ENCODE data around the gene RASL11A. TPM values are rescaled to one million over a fixed set of nuclear protein-coding genes. Genes with fewer than 3 reads are reported as not detected.
"Not testable (repeated sequence)": the region's sequence is repeated elsewhere in the genome, so short reads cannot be mapped to it uniquely, and the experiment has no call there.

Gene RASL11A
- total RNA-seq, 4 donors from 2014 or later: 9.5 to 24.0 (median 18.1) TPM

DNA sequence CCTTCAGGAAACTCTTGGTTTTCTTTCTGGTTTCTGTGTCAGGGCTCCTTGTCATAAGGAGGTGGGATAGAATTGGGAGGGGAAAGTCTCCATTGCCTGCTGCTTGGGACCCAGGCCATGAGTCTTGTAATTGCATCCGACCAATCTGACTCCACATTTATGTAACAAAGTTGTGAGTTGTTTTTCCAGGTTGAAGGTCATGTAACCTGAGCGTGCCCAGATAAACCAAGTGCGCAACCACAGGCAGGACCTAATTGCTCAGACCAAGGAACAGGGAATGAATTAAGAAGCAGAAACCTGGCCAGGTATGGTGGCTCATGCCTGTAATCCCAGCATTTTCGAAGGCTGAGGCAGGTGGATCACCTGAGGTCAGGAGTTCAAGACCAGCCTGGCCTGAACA lies 17.8 kb downstream of the RASL11A start:
- TF ChIP-seq, protein P1, sequence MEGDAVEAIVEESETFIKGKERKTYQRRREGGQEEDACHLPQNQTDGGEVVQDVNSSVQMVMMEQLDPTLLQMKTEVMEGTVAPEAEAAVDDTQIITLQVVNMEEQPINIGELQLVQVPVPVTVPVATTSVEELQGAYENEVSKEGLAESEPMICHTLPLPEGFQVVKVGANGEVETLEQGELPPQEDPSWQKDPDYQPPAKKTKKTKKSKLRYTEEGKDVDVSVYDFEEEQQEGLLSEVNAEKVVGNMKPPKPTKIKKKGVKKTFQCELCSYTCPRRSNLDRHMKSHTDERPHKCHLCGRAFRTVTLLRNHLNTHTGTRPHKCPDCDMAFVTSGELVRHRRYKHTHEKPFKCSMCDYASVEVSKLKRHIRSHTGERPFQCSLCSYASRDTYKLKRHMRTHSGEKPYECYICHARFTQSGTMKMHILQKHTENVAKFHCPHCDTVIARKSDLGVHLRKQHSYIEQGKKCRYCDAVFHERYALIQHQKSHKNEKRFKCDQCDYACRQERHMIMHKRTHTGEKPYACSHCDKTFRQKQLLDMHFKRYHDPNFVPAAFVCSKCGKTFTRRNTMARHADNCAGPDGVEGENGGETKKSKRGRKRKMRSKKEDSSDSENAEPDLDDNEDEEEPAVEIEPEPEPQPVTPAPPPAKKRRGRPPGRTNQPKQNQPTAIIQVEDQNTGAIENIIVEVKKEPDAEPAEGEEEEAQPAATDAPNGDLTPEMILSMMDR (IDR thresholded peaks at IDR 0.05): no peak
- TF ChIP-seq POLR2A (IDR thresholded peaks at IDR 0.05): no peak
- WGBS, 2 donors: 92 to 93% methylated on average over 4 of the region's 4 CpGs
- DNase-seq (ENCODE audit: low spot score in 2 of 2): no peak
- H3K4me3 ChIP-seq (ENCODE audit: low read depth, poor library complexity, severe bottlenecking): no peak overlapping the region
- intact Hi-C loops (cut with DNase I; ENCODE audit: low total_unique reads): no loop called here

DNA sequence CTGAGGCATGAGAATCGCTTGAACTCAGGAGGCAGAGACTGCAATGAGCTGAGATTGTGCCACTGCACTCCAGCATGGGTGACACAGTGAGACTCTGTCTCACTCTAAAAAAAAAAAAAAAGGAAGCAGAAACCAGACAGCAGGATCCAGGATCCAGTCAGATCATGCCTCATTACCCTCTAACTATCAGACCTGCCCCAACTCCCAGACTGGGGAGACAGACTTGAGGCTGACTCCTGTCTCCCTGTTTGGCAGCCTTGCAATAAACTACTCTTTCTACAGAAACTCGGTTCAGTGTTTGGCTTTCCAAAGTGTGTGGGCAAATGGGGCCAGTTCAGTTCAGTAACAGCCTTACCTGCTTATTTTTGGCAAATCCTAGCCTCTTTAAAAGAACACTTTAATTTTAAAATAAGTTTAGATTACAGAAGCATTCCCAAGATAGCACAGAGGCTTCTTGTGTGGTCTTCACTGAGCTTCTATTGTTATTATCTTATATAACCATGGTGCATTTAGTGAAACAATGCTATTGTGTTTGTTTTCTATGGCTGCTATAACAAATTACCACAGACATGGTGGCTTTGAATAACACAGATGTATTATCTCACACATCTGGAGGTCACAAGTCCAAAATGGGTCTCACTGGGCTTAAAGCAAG lies 18.5 kb downstream of the RASL11A start:
- intact Hi-C loops (cut with DNase I; ENCODE audit: low total_unique reads): no loop called here
- WGBS, 2 donors: 31 to 63% methylated on average over 2 of the region's 2 CpGs
- TF ChIP-seq POLR2A (IDR thresholded peaks at IDR 0.05): no peak
- TF ChIP-seq, protein P1 (IDR thresholded peaks at IDR 0.05): no peak

DNA sequence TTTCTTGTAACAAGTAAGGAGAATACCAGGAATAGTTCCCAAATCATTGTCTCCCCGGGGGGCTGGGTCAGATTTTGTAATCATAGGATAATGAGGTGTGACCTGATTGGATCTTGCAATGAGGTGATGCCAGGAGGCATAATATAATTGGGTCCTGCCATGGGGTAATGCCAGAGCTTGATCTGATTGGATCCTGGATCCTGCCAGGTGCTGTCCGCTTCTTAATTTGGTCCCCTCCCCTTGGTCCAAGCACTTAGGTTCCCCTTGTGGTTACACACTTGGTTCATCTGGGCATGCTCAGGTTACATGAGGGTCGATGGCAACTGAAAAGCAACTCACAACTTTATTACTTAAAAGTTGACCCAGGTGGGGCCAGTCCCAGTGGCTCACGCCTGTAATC lies 20.1 kb downstream of the RASL11A start:
- TF ChIP-seq POLR2A (IDR thresholded peaks at IDR 0.05): no peak
- TF ChIP-seq, protein P1 (IDR thresholded peaks at IDR 0.05): no peak
- intact Hi-C loops (cut with DNase I; ENCODE audit: low total_unique reads): no loop called here
- 84 to 88% methylated on average over 4 of the region's 4 CpGs for WGBS, 2 donors
- DNase-seq (ENCODE audit: low spot score in 2 of 2): no peak
- no peak overlapping the region for H3K4me3 ChIP-seq (ENCODE audit: low read depth, poor library complexity, severe bottlenecking)

More for the DNA sequence above, 18.5 kb downstream of the RASL11A start:
- no peak for DNase-seq (ENCODE audit: low spot score in 2 of 2)
- no peak overlapping the region for H3K4me3 ChIP-seq (ENCODE audit: low read depth, poor library complexity, severe bottlenecking)

DNA sequence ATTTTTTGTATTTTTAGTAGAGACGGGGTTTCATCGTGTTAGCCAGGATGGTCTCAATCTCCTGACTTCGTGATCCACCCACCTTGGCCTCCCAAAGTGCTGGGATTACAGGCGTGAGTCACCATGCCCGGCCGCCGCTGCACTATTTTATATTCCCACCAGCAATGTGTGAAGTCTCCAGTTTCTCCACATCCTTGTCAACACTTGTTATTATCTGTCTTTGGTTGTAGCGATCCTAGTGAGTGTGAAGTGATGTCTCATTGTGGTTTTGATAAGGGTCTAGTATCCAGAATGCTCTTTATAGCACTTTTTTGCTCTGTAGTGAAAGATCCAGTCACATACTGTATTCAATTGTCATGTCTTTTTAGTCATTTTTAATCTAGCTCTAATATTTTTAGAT lies 21.3 kb downstream of the RASL11A start:
- DNase-seq (ENCODE audit: low spot score in 2 of 2); H3K4me3 ChIP-seq (ENCODE audit: low read depth, poor library complexity, severe bottlenecking); intact Hi-C loops (cut with DNase I; ENCODE audit: low total_unique reads): not testable (repeated sequence)
- WGBS, 2 donors: 92 to 96% methylated on average over 8 of the region's 8 CpGs

DNA sequence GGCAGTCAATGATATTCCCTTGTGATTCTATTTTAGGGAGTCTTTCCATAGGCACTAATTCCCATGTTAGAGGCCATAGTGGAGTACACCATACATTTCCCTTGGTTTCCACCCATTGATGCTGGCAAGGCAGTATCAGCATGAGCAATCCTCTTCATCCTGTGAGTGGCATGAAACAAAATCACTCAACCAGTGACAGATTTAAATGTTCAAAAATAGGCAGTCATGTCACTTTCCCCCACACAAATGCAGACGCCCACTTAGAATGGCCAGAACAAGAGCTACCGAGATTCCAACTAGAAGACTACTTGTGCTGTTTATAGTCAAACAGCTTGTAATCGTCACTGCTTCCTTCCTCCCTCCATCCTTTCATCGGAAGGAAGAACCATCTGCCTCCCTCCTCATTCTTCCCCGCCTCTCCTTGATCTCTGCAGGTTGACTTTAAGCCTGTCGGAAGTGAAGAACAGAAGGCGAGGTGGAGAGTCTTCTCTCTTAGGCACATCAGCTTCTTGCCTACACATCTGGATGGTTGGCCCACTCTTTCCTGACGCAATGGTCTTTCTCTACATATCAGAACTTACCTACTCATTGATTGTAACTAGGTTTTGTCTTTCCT lies 22.6 kb downstream of the RASL11A start:
- WGBS, 2 donors: 68 to 69% methylated on average over 8 of the region's 8 CpGs
- H3K4me3 ChIP-seq (ENCODE audit: low read depth, poor library complexity, severe bottlenecking): no peak overlapping the region
- intact Hi-C loops (cut with DNase I; ENCODE audit: low total_unique reads): no loop called here
- TF ChIP-seq, protein P1 (IDR thresholded peaks at IDR 0.05): no peak
- no peak for TF ChIP-seq POLR2A (IDR thresholded peaks at IDR 0.05)
- peak in 1 of 2 donors; percentile 28 for DNase-seq (ENCODE audit: low spot score in 2 of 2)

DNA sequence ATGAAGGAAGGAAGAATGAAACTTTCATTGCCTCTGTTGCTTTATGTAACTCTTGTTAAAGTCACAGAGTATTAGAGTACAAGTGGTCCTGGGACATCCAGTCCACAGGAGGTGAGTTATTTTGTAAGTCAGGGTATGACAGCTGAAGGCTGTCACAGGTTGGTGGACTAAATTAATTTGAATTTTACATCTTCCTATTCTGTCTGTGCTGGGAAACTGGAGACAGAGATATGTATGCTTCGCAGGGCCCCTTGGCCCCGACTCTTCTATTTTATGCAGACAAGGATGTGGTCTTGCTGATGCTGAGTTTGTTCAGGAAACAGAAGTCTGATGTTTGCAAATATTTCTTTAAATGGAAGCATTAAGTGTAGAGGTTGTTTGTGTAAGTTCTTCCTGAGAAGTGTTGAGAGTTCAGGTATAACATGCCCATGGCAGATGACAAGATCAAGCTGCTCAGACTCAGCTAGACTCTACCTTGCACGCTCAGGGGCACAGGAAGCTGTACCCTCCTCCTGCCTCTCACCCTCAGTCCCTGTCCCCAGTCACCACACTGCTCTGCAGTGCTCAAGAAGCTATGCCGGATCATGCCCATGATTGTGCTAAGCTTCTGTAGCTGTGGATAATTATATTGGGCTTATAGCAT lies 23.4 kb downstream of the RASL11A start:
- intact Hi-C loops (cut with DNase I; ENCODE audit: low total_unique reads): no loop called here
- peak in 1 of 2 donors; percentile 46 for DNase-seq (ENCODE audit: low spot score in 2 of 2)
- 76 to 78% methylated on average over 4 of the region's 4 CpGs for WGBS, 2 donors
- no peak for TF ChIP-seq POLR2A (IDR thresholded peaks at IDR 0.05)
- TF ChIP-seq, protein P1 (IDR thresholded peaks at IDR 0.05): no peak
- H3K4me3 ChIP-seq (ENCODE audit: low read depth, poor library complexity, severe bottlenecking): no peak overlapping the region
